IMR-90 (cell line): Measurements from ENCODE around the gene DUS1L. TPM values are rescaled to one million over a fixed set of nuclear protein-coding genes. Genes with fewer than 3 reads are reported as not detected.

Experiments used
- ATAC-seq: fragments of 200-7000 bp; cut with Tn5 transposase; 2 replicates; pipeline ENCODE4 v1.9.1; 2020; ENCODE audit warnings: low read depth, mild to moderate bottlenecking, moderate library complexity
- BruUV-seq: library from RNA; stranded (reverse); fragments of 400-500 nt; replicated peaks from 2 replicates; lab custom pipeline; 2021; lab: Mats Ljungman, UMichigan
- CTCF ChIA-PET: fragments of 300-600 bp; formaldehyde crosslinking; extraction: SDS; loops from one replicate; lab custom pipeline; 2021; ENCODE audit warnings: antibody characterized with exemption; lab: Yijun Ruan, JAX
- POLR2A ChIA-PET: fragments of 300-600 bp; sonication (Branson Sonifier 250); formaldehyde crosslinking; loops from one replicate; lab custom pipeline; 2022; ENCODE audit warnings: antibody characterized with exemption; ENCODE audit not compliant: unreplicated experiment; lab: Charles Lee
- DNase-seq: peaks from one replicate; pipeline ENCODE4 v3.0.0; 2013
- H2AFZ ChIP-seq: replicated peaks from 2 replicates; pipeline ENCODE3; 2013; ENCODE audit warnings: low read length, mild to moderate bottlenecking; ENCODE audit not compliant: poor library complexity
- H2AK5ac ChIP-seq: 2 replicates; pipeline ENCODE4 v1.6.1; 2013; ENCODE audit warnings: low read depth, low read length, inconsistent platforms
- H2AK9ac ChIP-seq: replicated peaks from 2 replicates; pipeline ENCODE3; 2013; ENCODE audit warnings: mild to moderate bottlenecking, low read depth, low read length, moderate library complexity; ENCODE audit not compliant: poor library complexity
- H2BK120ac ChIP-seq: 2 replicates; pipeline ENCODE4 v1.6.1; 2013; ENCODE audit warnings: low read depth, low read length, inconsistent platforms
- H2BK15ac ChIP-seq: 3 replicates; pipeline ENCODE4 v1.6.1; 2013; ENCODE audit warnings: low read depth, low read length, inconsistent platforms
- H2BK20ac ChIP-seq: 2 replicates; pipeline ENCODE4 v1.6.1; 2013; ENCODE audit warnings: low read depth, mild to moderate bottlenecking, inconsistent platforms, low read length, moderate library complexity
- H2BK5ac ChIP-seq: 2 replicates; pipeline ENCODE4 v1.6.1; 2013; ENCODE audit warnings: mild to moderate bottlenecking, low read depth, low read length, inconsistent platforms; ENCODE audit not compliant: poor library complexity, severe bottlenecking
- H3K14ac ChIP-seq: replicated peaks from 2 replicates; pipeline ENCODE4 v1.6.1; 2013; ENCODE audit warnings: low read depth, low read length, inconsistent platforms
- H3K18ac ChIP-seq: 2 replicates; pipeline ENCODE4 v1.6.1; 2013; ENCODE audit warnings: low read depth, low read length, control low read depth
- H3K23ac ChIP-seq: 2 replicates; pipeline ENCODE4 v1.6.1; 2013; ENCODE audit warnings: low read depth, low read length, inconsistent platforms
- H3K27ac ChIP-seq: 2 replicates; pipeline ENCODE4 v1.5.1; 2013; ENCODE audit warnings: mild to moderate bottlenecking, control low read depth, low read length; ENCODE audit not compliant: insufficient read depth
- H3K27me3 ChIP-seq: 2 replicates; pipeline ENCODE4 v1.6.1; 2013; ENCODE audit warnings: low read length; ENCODE audit not compliant: control insufficient read depth, insufficient read depth
- H3K36me3 ChIP-seq: 2 replicates; pipeline ENCODE4 v1.6.1; 2013; ENCODE audit warnings: low read length, mixed read lengths; ENCODE audit not compliant: control insufficient read depth, insufficient read depth
- H3K4ac ChIP-seq: 2 replicates; pipeline ENCODE4 v1.6.1; 2013; ENCODE audit warnings: low read depth, low read length, inconsistent platforms
- H3K4me1 ChIP-seq: 2 replicates; pipeline ENCODE4 v1.6.1; 2013; ENCODE audit warnings: low read length, mixed read lengths; ENCODE audit not compliant: control insufficient read depth, insufficient read depth
- H3K4me2 ChIP-seq: 2 replicates; pipeline ENCODE4 v1.6.1; 2013; ENCODE audit warnings: low read depth, mild to moderate bottlenecking, control low read depth, low read length, moderate library complexity
- H3K4me3 ChIP-seq: 2 replicates; pipeline ENCODE4 v1.5.1; 2013; ENCODE audit warnings: low read depth, mild to moderate bottlenecking, control low read depth, low read length, moderate library complexity; ENCODE audit not compliant: insufficient read depth
- H3K56ac ChIP-seq: 2 replicates; pipeline ENCODE4 v1.6.1; 2013; ENCODE audit warnings: low read length, inconsistent platforms; ENCODE audit not compliant: insufficient read depth; ENCODE audit errors: extremely low read depth
- H3K79me1 ChIP-seq, 2 experiments: 2 replicates each; pipeline ENCODE4 v1.6.1; 2013; ENCODE audit warnings: low read length in 2 of 2, inconsistent platforms in 1 of 2, low read depth in 1 of 2
- H3K9ac ChIP-seq: 2 replicates; pipeline ENCODE4 v1.6.1; 2013; ENCODE audit warnings: low read depth, low read length, control low read depth
- H3K9me1 ChIP-seq: 2 replicates; pipeline ENCODE4 v1.6.1; 2013; ENCODE audit warnings: low read length, inconsistent platforms; ENCODE audit not compliant: insufficient read depth
- H3K9me3 ChIP-seq: 2 replicates; pipeline ENCODE4 v1.6.1; 2013; ENCODE audit warnings: low read length; ENCODE audit not compliant: control insufficient read depth, insufficient read depth
- H4K20me1 ChIP-seq: 2 replicates; pipeline ENCODE4 v1.6.1; 2013; ENCODE audit warnings: low read length, inconsistent platforms; ENCODE audit not compliant: insufficient read depth
- H4K5ac ChIP-seq: 2 replicates; pipeline ENCODE4 v1.6.1; 2013; ENCODE audit warnings: mild to moderate bottlenecking, low read depth, low read length, control low read depth
- H4K8ac ChIP-seq, 2 experiments: 2 replicates each; pipeline ENCODE4 v1.6.1; 2013; ENCODE audit warnings: low read depth in 2 of 2, low read length in 2 of 2, control low read depth in 1 of 2, inconsistent platforms in 1 of 2
- H4K91ac ChIP-seq: 2 replicates; pipeline ENCODE4 v1.6.1; 2013; ENCODE audit warnings: low read depth, low read length, inconsistent platforms; ENCODE audit not compliant: insufficient read depth
- BHLHE40 ChIP-seq: fragments of 150-350 bp; IDR thresholded peaks from 2 replicates; pipeline ENCODE4 v1.6.1; 2016; ENCODE audit warnings: mild to moderate bottlenecking, low read depth, low read length
- CHD1 ChIP-seq: IDR thresholded peaks from 2 replicates; pipeline ENCODE4 v1.6.1; 2012; ENCODE audit warnings: low read depth, low read length, improper control_type of control experiment
- FOS ChIP-seq: fragments of 150-350 bp; IDR thresholded peaks from 2 replicates; pipeline ENCODE4 v1.6.1; 2016; ENCODE audit warnings: low read depth, low read length
- MAZ ChIP-seq: IDR thresholded peaks from 2 replicates; pipeline ENCODE4 v1.6.1; 2012; ENCODE audit warnings: low read depth, mild to moderate bottlenecking, low read length, improper control_type of control experiment, moderate library complexity, borderline replicate concordance
- POLR2A ChIP-seq: IDR thresholded peaks from 2 replicates; pipeline ENCODE4 v1.6.1; 2012; ENCODE audit warnings: mild to moderate bottlenecking, low read depth, low read length
- RCOR1 ChIP-seq: IDR thresholded peaks from 2 replicates; pipeline ENCODE4 v1.6.1; 2012; ENCODE audit warnings: mild to moderate bottlenecking, low read length, improper control_type of control experiment; ENCODE audit not compliant: insufficient replicate concordance
- RFX5 ChIP-seq: IDR thresholded peaks from 2 replicates; pipeline ENCODE4 v1.8.0; 2012; ENCODE audit warnings: low read depth, mild to moderate bottlenecking, low read length, moderate library complexity
- WGBS, 2 experiments: methylation state at CpG; one replicate each; pipeline versions ENCODE4 v1.1.5 to v1.1.7; 2013; ENCODE audit warnings: missing lambda C conversion rate in 2 of 2; ENCODE audit not compliant: insufficient read length in 1 of 2; ENCODE audit errors: extremely low coverage in 2 of 2; 5-methylcytosine and 5-hydroxymethylcytosine counted together
- dilution Hi-C: fragments of 300-500 bp; cut with HindIII; formaldehyde crosslinking; loops from one replicate; pipeline ENCODE4 v1.14.3; 2018; ENCODE audit warnings: low sequenced_read_pairs; ENCODE audit not compliant: unreplicated experiment
- in situ Hi-C: fragments of 300-500 bp; cut with MboI; formaldehyde crosslinking; loops from 3 replicates; pipeline ENCODE4 v1.14.3; 2019; ENCODE audit warnings: low sequenced_read_pairs, inconsistent platforms, mixed read lengths
- intact Hi-C: fragments of 100-400 bp; cut with micrococcal nuclease; formaldehyde crosslinking; loops from 2 replicates; pipeline ENCODE4 v1.10.0; 2022
- polyA plus RNA-seq, 3 experiments: library from polyadenylated mRNA; depleted of rRNA; stranded (reverse); fragments of >200 nt; gene quantifications; 2 replicates each; pipeline ENCODE4 v1.2.3, GENCODE V29; 2012; ENCODE audit warnings: low replicate concordance in 1 of 3
- total RNA-seq: library from RNA; depleted of rRNA; stranded (reverse); fragments of >200 nt; gene quantifications from 2 replicates; pipeline ENCODE4 v1.2.3, GENCODE V29; 2012

Gene DUS1L
- total and polyA plus RNA-seq, 2 of the 4 experiments (the other 2 are of a cell fraction): 29.0 to 76.9 TPM

- H3K36me3 ChIP-seq: peaks cover 90% of the 10 kb centered on the region
- H3K27me3 ChIP-seq: no peaks in the 10 kb centered on the region
- no peak overlapping the region for H3K14ac ChIP-seq
Observed at GRCh38 chr17:82089723-82090548, 24.3 kb upstream of the DUS1L start.

More at GRCh38 chr17:82089723-82090548, 24.3 kb upstream of the DUS1L start:
- POLR2A ChIA-PET: no interaction called here
- Histone ChIP-seq H2BK5ac (no peak overlapping the region), H4K8ac (no peak overlapping the region), H4K5ac (no peak overlapping the region), H2AK9ac (no peak overlapping the region), H2BK15ac (no peak overlapping the region), H3K18ac (no peak overlapping the region), H4K91ac (no peak overlapping the region), H3K56ac (no peak overlapping the region), H3K79me1 (peaks cover 0 to 13% of the 10 kb centered on the region in 2 experiments; a peak in 2 of 4 replicates), H2AFZ (no peak overlapping the region), H2BK120ac (no peak overlapping the region), H3K4me1 (no peaks in the 10 kb centered on the region), H2AK5ac (no peak overlapping the region), H3K4me2 (no peak overlapping the region), H3K9me3 (no peaks in the 10 kb centered on the region), H3K9ac (no peak overlapping the region), H3K4me3 (no peak overlapping the region), H3K27ac (no peak overlapping the region), H4K20me1 (peaks cover 6% of the 10 kb centered on the region), H3K23ac (no peak overlapping the region), H3K4ac (no peak overlapping the region), H2BK20ac (no peak overlapping the region), H3K9me1 (no peaks in the 10 kb centered on the region)
- dilution Hi-C loops (no loop called here), intact Hi-C loops (no loop called here), in situ Hi-C loops (no loop called here)
- WGBS, 2 experiments: 91% methylated on average over 19 of the region's 29 CpGs; no CpG with 5 or more reads in 1 of the 2 experiments
- TF ChIP-seq BHLHE40 (no peak), MAZ (no peak), RFX5 (no peak), RCOR1 (no peak), POLR2A (no peak), FOS (no peak), CHD1 (no peak)
- BruUV-seq: no TSS peak
- DNase-seq (no peak), ATAC-seq (no peak)
- CTCF ChIA-PET: no interaction called here
